Testis (tissue), 2 donors: Measurements from ENCODE around the gene PSMA3.

ENCODE experiments used
- POLR2A ChIP-seq: fragments of 450-650 bp; IDR thresholded peaks from one replicate; pipeline ENCODE4 v1.6.1; 2017; ENCODE audit warnings: antibody characterized with exemption, mild to moderate bottlenecking, moderate library complexity
- TF ChIP-seq, protein P1 (sequence below), 3 experiments: fragments of 450-650 bp in 2 of 3; fragments of 200-600 bp in 1 of 3; sonication (generic) in 1 of 3; IDR thresholded peaks; one replicate each; pipeline ENCODE4 v1.5.1; 2016 to 2019; ENCODE audit warnings: antibody characterized with exemption in 3 of 3, mild to moderate bottlenecking in 2 of 3, moderate library complexity in 1 of 3

DNA sequence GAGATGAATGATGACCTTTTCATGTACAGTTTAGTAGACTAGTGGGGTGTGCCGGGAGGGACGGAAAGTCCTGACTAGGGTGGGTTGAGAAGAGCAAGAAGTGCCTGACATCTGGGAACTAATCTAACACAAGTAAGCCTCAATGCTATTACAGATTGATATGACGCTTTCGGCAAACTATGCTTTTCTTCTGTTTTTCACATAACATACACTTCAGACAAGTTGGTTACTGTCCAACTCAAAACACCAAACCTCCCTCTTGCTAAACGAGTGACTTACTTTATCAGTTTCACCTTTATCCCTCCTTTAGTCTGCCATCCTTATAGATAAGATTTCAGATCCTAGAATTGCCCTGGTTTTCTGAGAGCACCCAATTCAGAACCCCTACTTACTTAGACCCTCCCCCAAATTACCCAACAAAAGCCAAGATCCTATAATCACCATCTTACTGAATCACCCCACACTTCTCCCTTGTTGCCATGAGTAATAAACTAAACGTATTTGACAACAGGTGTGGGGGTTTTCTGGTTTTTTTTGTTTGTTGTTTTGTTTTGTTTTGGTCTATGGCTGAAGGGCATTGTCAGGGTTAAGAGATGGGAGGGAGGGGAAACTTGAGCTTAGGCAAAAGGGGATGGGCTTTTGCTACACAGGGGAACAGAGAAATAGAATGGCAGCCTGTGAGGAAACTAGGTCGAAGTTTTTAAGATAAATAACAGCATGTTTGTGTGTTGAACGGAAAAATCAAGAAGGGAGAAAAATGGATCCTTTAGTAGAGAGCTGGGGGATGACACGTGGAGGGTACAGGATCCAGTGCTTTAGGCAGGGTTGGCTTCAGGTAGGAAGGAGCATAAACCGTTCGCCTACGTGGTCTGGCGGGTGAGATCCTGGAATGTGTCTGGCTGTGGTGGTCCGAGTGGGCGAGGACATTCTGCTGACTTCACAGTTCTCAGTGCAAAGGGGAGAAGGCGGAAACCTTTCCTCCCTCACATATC, 6.1 kb upstream of the PSMA3 start:
- TF ChIP-seq, protein P1, sequence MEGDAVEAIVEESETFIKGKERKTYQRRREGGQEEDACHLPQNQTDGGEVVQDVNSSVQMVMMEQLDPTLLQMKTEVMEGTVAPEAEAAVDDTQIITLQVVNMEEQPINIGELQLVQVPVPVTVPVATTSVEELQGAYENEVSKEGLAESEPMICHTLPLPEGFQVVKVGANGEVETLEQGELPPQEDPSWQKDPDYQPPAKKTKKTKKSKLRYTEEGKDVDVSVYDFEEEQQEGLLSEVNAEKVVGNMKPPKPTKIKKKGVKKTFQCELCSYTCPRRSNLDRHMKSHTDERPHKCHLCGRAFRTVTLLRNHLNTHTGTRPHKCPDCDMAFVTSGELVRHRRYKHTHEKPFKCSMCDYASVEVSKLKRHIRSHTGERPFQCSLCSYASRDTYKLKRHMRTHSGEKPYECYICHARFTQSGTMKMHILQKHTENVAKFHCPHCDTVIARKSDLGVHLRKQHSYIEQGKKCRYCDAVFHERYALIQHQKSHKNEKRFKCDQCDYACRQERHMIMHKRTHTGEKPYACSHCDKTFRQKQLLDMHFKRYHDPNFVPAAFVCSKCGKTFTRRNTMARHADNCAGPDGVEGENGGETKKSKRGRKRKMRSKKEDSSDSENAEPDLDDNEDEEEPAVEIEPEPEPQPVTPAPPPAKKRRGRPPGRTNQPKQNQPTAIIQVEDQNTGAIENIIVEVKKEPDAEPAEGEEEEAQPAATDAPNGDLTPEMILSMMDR (IDR thresholded peaks at IDR 0.05): no peak
- no peak for TF ChIP-seq POLR2A
